ENCODE measurements around the gene APOL4.

Gene APOL4

GRCh38 chr22:36183446-36183845, 18.2 kb downstream of the APOL4 start:
- no peak for DNase-seq (ENCODE audit: extremely low read depth, low read depth)
- no peak for TF ChIP-seq CTCF (IDR thresholded peaks at IDR 0.05; ENCODE audit: low read depth, low read length)

- no peak for TF ChIP-seq CTCF (IDR thresholded peaks at IDR 0.05; ENCODE audit: low read depth, low read length)
- DNase-seq (ENCODE audit: extremely low read depth, low read depth), result no peak
Observed at GRCh38 chr22:36182857-36183256, 18.8 kb downstream of the APOL4 start.

GRCh38 chr22:36182056-36182455, 19.6 kb downstream of the APOL4 start:
- no peak for DNase-seq (ENCODE audit: extremely low read depth, low read depth)
- no peak for TF ChIP-seq CTCF (IDR thresholded peaks at IDR 0.05; ENCODE audit: low read depth, low read length)

- no peak for DNase-seq (ENCODE audit: extremely low read depth, low read depth)
- no peak for TF ChIP-seq CTCF (IDR thresholded peaks at IDR 0.05; ENCODE audit: low read depth, low read length)
Observed at GRCh38 chr22:36180928-36181327, 20.7 kb downstream of the APOL4 start.

- DNase-seq (ENCODE audit: extremely low read depth, low read depth), result no peak
- peak; percentile 86 for TF ChIP-seq CTCF (IDR thresholded peaks at IDR 0.05; ENCODE audit: low read depth, low read length)
Observed at GRCh38 chr22:36180038-36180880, 21.4 kb downstream of the APOL4 start.

GRCh38 chr22:36177160-36177559, 24.4 kb downstream of the APOL4 start:
- DNase-seq (ENCODE audit: extremely low read depth, low read depth), result no peak
- no peak for TF ChIP-seq CTCF (IDR thresholded peaks at IDR 0.05; ENCODE audit: low read depth, low read length)

GRCh38 chr22:36175892-36176291, 25.7 kb downstream of the APOL4 start:
- no peak for TF ChIP-seq CTCF (IDR thresholded peaks at IDR 0.05; ENCODE audit: low read depth, low read length)
- DNase-seq (ENCODE audit: extremely low read depth, low read depth), result no peak
